Measurements from ENCODE around the gene NCF4. TPM values are rescaled to one million over a fixed set of nuclear protein-coding genes. Genes with fewer than 3 reads are reported as not detected.
A peak's percentile ranks its signal among the peaks of the same experiment; 100 is the strongest.

NCF4 gene
- total RNA-seq, 4 donors from 2014 or later: 2.1 to 15.1 (median 8.4) TPM

- H3K36me3 ChIP-seq: no peaks in the 10 kb centered on the region
- intact Hi-C loops (cut with DNase I): loop anchor here (5.0 kb wide), 1 partner anchor 102 kb away; no protein-coding TSS in a partner anchor
- H3K9me3 ChIP-seq: no peaks in the 10 kb centered on the region
- H3K4me1 ChIP-seq: peaks cover 13 to 66% (median 34%) of the 10 kb centered on the region in 3 donors
- WGBS, 2 donors: 48 to 69% methylated on average over 5 to 7 of the region's 14 CpGs
- TF ChIP-seq, protein P1, sequence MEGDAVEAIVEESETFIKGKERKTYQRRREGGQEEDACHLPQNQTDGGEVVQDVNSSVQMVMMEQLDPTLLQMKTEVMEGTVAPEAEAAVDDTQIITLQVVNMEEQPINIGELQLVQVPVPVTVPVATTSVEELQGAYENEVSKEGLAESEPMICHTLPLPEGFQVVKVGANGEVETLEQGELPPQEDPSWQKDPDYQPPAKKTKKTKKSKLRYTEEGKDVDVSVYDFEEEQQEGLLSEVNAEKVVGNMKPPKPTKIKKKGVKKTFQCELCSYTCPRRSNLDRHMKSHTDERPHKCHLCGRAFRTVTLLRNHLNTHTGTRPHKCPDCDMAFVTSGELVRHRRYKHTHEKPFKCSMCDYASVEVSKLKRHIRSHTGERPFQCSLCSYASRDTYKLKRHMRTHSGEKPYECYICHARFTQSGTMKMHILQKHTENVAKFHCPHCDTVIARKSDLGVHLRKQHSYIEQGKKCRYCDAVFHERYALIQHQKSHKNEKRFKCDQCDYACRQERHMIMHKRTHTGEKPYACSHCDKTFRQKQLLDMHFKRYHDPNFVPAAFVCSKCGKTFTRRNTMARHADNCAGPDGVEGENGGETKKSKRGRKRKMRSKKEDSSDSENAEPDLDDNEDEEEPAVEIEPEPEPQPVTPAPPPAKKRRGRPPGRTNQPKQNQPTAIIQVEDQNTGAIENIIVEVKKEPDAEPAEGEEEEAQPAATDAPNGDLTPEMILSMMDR (IDR thresholded peaks at IDR 0.05): no peak
- TF ChIP-seq POLR2A (IDR thresholded peaks at IDR 0.05): no peak
- H3K4me3 ChIP-seq: no peak overlapping the region
- peak overlapping the region in 1 of 4 donors; percentile 17 for H3K27ac ChIP-seq
- peaks cover 0 to 32% (median 0%) of the 10 kb centered on the region in 4 donors for H3K27me3 ChIP-seq
- no peak for DNase-seq
Measured at GRCh38 chr22:36870250-36870649, 9.4 kb downstream of the NCF4 start.

DNA sequence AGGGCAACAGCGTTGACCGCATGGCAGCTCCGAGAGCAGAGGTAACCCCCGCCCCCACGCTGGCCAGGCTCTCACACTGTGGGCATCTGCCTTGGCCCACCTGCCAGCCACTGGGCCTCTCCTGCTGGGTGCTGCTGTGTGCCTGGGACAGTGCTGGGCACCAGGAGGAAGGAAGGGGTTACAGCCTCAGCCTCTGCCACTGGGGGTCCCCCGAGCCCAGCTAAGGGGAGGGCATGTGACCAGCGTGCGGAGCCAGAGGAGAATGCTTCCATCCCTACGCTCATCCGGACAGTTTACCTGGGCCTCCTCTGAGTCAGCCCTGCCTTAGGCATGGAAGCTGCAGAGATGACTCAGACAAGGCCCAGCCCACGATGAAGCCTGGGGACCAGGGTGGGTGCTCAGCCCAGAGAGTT lies 10.9 kb downstream of the NCF4 start:
- Histone ChIP-seq H3K27me3 (peaks cover 0 to 23% (median 0%) of the 10 kb centered on the region in 4 donors), H3K27ac (peak overlapping the region in 2 of 4 donors; percentile 11 to 28), H3K4me3 (no peak overlapping the region), H3K9me3 (no peaks in the 10 kb centered on the region), H3K36me3 (no peaks in the 10 kb centered on the region), H3K4me1 (peaks cover 13 to 62% (median 32%) of the 10 kb centered on the region in 3 donors)
- no peak for DNase-seq
- WGBS, 2 donors: 100% methylated on average over 2 of the region's 11 CpGs; no CpG with 5 or more reads in 1 of the 2 donors
- intact Hi-C loops (cut with DNase I): loop anchor here (5.0 kb wide), 1 partner anchor 101 kb away; no protein-coding TSS in a partner anchor
- no peak for TF ChIP-seq POLR2A (IDR thresholded peaks at IDR 0.05)

DNA sequence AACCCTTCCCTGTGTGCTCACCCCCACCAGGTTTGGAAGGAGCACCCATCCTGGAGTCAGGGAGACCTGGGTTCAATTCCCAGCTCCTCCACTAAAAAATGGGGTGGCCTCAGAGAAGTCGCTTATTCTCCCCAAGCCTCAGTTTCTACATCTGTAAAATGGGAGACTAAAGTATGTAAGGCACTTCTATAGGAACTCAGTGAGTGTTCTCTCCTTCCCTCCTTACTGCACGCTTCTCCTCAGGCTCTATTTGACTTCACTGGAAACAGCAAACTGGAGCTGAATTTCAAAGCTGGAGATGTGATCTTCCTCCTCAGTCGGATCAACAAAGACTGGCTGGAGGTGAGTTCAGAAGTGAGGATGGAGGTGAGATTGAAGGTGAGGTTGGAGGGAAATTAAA lies 11.3 kb downstream of the NCF4 start:
- H3K27ac ChIP-seq: peak overlapping the region in 1 of 4 donors; percentile 11
- intact Hi-C loops (cut with DNase I): loop anchor here (5.0 kb wide), 1 partner anchor 100 kb away; no protein-coding TSS in a partner anchor
- no peak for TF ChIP-seq POLR2A (IDR thresholded peaks at IDR 0.05)
- TF ChIP-seq, protein P1 (IDR thresholded peaks at IDR 0.05): no peak
- 90 to 95% methylated on average over 2 to 3 of the region's 3 CpGs for WGBS, 2 donors
- no peaks in the 10 kb centered on the region for H3K9me3 ChIP-seq
- DNase-seq: no peak
- H3K4me1 ChIP-seq: peaks cover 13 to 62% (median 32%) of the 10 kb centered on the region in 3 donors
- H3K36me3 ChIP-seq: no peaks in the 10 kb centered on the region
- H3K4me3 ChIP-seq: no peak overlapping the region
- H3K27me3 ChIP-seq: peaks cover 0 to 21% (median 0%) of the 10 kb centered on the region in 4 donors

DNA sequence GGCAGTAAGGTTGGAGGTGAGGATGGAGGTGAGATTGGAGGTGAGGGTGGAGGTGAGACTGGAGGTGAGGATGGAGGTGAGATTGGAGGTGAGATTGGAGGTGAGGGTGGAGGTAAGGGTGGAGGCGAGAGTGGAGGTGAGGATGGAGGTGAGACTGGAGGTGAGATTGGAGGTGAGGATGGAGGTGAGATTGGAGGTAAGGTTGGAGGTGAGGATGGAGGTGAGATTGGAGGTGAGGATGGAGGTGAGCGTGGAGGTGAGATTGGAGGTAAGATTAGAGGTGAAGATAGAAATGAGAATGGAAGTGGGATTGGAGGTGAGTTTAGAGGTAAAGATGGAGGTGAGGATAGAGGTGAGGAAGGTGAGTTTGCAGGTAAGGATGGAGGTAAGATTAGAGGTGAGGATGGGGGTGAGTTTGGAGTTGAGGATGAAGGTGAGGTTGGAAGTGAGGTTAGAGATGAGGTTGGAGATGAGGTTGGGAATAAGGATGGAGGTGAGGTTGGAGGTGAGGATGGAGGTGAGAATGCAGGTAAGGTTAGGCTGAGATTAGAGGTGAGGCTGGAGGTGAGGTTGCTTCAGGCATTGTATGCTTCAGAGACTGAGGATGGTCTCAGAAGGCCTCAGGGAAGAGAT lies 12.2 kb downstream of the NCF4 start:
- no peak for DNase-seq
- intact Hi-C loops (cut with DNase I): loop anchor here (5.0 kb wide), 1 partner anchor 99 kb away; no protein-coding TSS in a partner anchor
- peak overlapping the region; percentile 75 to 87 (median 78) for H3K27ac ChIP-seq
- no peaks in the 10 kb centered on the region for H3K9me3 ChIP-seq
- no peaks in the 10 kb centered on the region for H3K36me3 ChIP-seq
- H3K4me1 ChIP-seq: peaks cover 13 to 62% (median 32%) of the 10 kb centered on the region in 3 donors
- 89 to 92% methylated on average over 2 of the region's 2 CpGs for WGBS, 2 donors
- no peak overlapping the region for H3K4me3 ChIP-seq
- TF ChIP-seq, protein P1 (IDR thresholded peaks at IDR 0.05): no peak
- TF ChIP-seq POLR2A (IDR thresholded peaks at IDR 0.05): no peak
- peaks cover 0 to 27% (median 0%) of the 10 kb centered on the region in 4 donors for H3K27me3 ChIP-seq

DNA sequence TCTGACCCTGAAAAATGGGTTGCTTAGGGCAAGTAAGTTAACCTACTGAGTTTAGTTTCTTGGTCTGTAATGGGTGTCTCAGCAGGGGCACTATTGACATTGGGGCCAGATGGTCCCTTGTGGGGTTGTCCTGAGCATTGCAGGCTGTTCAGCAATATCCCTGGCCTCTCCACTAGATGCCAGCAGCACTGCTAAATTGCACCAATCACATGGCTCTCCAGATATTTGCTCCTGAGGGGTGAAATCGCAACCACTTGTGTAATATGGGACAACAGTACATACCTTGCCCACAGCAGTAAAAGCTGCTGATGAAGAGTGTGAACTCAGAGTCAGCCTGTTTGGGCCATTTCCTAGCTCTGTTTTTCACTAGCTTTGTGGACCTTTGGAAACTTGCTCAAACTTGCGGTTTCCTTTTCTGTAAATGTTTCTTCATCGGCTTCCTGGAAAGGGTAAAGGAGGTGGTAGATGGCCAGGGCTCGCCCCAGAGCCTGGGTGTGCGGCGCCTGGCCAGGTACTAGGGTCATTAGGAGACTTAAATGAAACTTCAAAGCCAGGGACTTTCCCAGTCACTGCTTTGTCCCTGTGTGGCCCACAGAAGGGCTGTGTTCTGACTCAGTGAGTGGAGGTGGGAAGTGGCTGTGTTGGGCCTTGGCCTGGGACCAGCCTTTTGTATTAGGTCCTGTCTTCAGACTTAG lies 13.0 kb downstream of the NCF4 start:
- H3K36me3 ChIP-seq: no peaks in the 10 kb centered on the region
- H3K9me3 ChIP-seq: no peaks in the 10 kb centered on the region
- no peak for DNase-seq
- peaks cover 0 to 31% (median 0%) of the 10 kb centered on the region in 4 donors for H3K27me3 ChIP-seq
- H3K4me1 ChIP-seq: peaks cover 13 to 57% (median 32%) of the 10 kb centered on the region in 3 donors
- no peak overlapping the region for H3K4me3 ChIP-seq
- TF ChIP-seq, protein P1 (IDR thresholded peaks at IDR 0.05): peak in 5 of 6 experiments; percentile 39 to 72 (median 61)
- no peak for TF ChIP-seq POLR2A (IDR thresholded peaks at IDR 0.05)
- intact Hi-C loops (cut with DNase I): loop anchor here (5.0 kb wide), 1 partner anchor 99 kb away; no protein-coding TSS in a partner anchor
- H3K27ac ChIP-seq: peak overlapping the region; percentile 75 to 87 (median 78)
- 5 to 23% methylated on average over 4 to 6 of the region's 6 CpGs for WGBS, 2 donors

Data from esophagus squamous epithelium (tissue), 5 donors.